Measurements from ENCODE around the gene NRCAM. TPM values are rescaled to one million over a fixed set of nuclear protein-coding genes. Genes with fewer than 3 reads are reported as not detected.

The NRCAM gene
- total and polyA plus RNA-seq, 3 experiments from 2014 or later = 0.27 to 1.1 (median 0.74) TPM

- Mint-ChIP-seq H3K36me3 (no peaks in the 10 kb centered on the region), H3K4me3 (no peak overlapping the region), H3K9me3 (peaks cover 0 to 2% (median 0%) of the 10 kb centered on the region in 5 donors), H3K4me1 (no peaks in the 10 kb centered on the region), H3K27ac (no peak overlapping the region), H3K27me3 (peaks cover 2 to 7% of the 10 kb centered on the region in 2 donors)
- Histone ChIP-seq H3K4me1 (ENCODE audit: insufficient read depth, low read length) (no peaks in the 10 kb centered on the region), H3K9me3 (ENCODE audit: low read length) (no peaks in the 10 kb centered on the region), H3K36me3 (ENCODE audit: insufficient read depth, low read length) (no peaks in the 10 kb centered on the region), H3K27ac (ENCODE audit: low read depth, low read length) (peak overlapping the region; percentile 52), H3K27me3 (ENCODE audit: insufficient read depth, low read length, poor library complexity, severe bottlenecking) (no peaks in the 10 kb centered on the region), H3K4me3 (ENCODE audit: low read length) (no peak overlapping the region)
- ChIA-PET CTCF (no interaction called here), POLR2A (no interaction called here)
- DNase-seq = no peak
Observed at GRCh38 chr7:108245523-108246226, 210.6 kb downstream of the NRCAM start.

- ChIA-PET POLR2A (no interaction called here), CTCF (no interaction called here)
- Mint-ChIP-seq H3K4me3 (no peak overlapping the region), H3K27ac (no peak overlapping the region), H3K36me3 (no peaks in the 10 kb centered on the region), H3K27me3 (peaks cover 2 to 10% of the 10 kb centered on the region in 2 donors), H3K9me3 (peaks cover 0 to 2% (median 0%) of the 10 kb centered on the region in 5 donors), H3K4me1 (no peaks in the 10 kb centered on the region)
- Histone ChIP-seq H3K27me3 (ENCODE audit: insufficient read depth, low read length, poor library complexity, severe bottlenecking) (no peaks in the 10 kb centered on the region), H3K4me1 (ENCODE audit: insufficient read depth, low read length) (no peaks in the 10 kb centered on the region), H3K4me3 (ENCODE audit: low read length) (no peak overlapping the region), H3K27ac (ENCODE audit: low read depth, low read length) (no peak overlapping the region), H3K9me3 (ENCODE audit: low read length) (no peaks in the 10 kb centered on the region), H3K36me3 (ENCODE audit: insufficient read depth, low read length) (no peaks in the 10 kb centered on the region)
- DNase-seq = no peak
Observed at GRCh38 chr7:108244110-108244509, 212.1 kb downstream of the NRCAM start.

- Mint-ChIP-seq H3K9me3 (peaks cover 0 to 2% (median 0%) of the 10 kb centered on the region in 5 donors), H3K27me3 (peaks cover 0 to 14% of the 10 kb centered on the region in 2 donors), H3K27ac (no peak overlapping the region), H3K4me3 (no peak overlapping the region), H3K4me1 (no peaks in the 10 kb centered on the region), H3K36me3 (no peaks in the 10 kb centered on the region)
- DNase-seq = no peak
- Histone ChIP-seq H3K36me3 (ENCODE audit: insufficient read depth, low read length) (no peaks in the 10 kb centered on the region), H3K27ac (ENCODE audit: low read depth, low read length) (no peak overlapping the region), H3K9me3 (ENCODE audit: low read length) (no peaks in the 10 kb centered on the region), H3K27me3 (ENCODE audit: insufficient read depth, low read length, poor library complexity, severe bottlenecking) (no peaks in the 10 kb centered on the region), H3K4me3 (ENCODE audit: low read length) (no peak overlapping the region), H3K4me1 (ENCODE audit: insufficient read depth, low read length) (no peaks in the 10 kb centered on the region)
- ChIA-PET CTCF (no interaction called here), POLR2A (no interaction called here)
Observed at GRCh38 chr7:108239501-108240225, 216.6 kb downstream of the NRCAM start.

DNA sequence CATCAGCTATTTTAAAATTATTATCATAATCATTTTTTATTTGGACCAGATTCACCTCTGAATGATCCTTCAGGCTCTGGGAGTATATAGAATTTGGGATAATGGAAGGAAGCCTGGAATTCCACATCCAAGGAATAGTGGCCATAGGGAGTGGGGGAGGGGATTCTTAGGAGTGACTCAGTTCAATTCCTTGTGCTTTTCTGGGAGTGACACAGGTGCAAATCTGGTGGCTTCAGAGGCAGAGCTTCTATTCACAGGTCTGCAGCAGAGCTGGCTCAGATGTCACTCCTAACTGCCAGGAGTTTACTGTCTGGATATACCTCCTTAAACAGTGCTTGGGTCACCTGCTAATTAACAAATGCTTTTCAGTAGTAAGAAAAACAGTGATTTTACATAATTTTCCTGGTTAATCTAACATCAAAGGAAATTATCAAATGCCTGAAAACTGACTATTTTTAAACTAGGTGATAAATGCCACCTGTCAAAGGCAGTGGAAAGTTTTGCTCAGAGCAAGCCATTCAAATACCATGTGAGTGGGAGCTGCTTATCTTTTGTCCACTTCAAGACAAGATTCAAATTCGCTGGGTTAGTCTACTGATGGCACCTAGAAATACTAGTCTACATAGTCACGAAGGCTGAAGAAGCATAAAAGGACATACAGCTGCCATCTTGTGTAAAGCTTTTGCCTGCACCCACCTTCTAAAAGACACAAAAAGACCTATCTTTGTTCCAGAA is 219.4 kb downstream of the NRCAM start:
- ChIA-PET POLR2A (no interaction called here), CTCF (no interaction called here)
- Mint-ChIP-seq H3K4me3 (no peak overlapping the region), H3K36me3 (no peaks in the 10 kb centered on the region), H3K9me3 (peaks cover 0 to 2% (median 0%) of the 10 kb centered on the region in 5 donors), H3K27me3 (peaks cover 0 to 14% of the 10 kb centered on the region in 2 donors), H3K27ac (no peak overlapping the region), H3K4me1 (no peaks in the 10 kb centered on the region)
- Histone ChIP-seq H3K36me3 (ENCODE audit: insufficient read depth, low read length) (no peaks in the 10 kb centered on the region), H3K27ac (ENCODE audit: low read depth, low read length) (no peak overlapping the region), H3K4me3 (ENCODE audit: low read length) (no peak overlapping the region), H3K9me3 (ENCODE audit: low read length) (no peaks in the 10 kb centered on the region), H3K27me3 (ENCODE audit: insufficient read depth, low read length, poor library complexity, severe bottlenecking) (no peaks in the 10 kb centered on the region), H3K4me1 (ENCODE audit: insufficient read depth, low read length) (no peaks in the 10 kb centered on the region)
- no peak for DNase-seq

DNA sequence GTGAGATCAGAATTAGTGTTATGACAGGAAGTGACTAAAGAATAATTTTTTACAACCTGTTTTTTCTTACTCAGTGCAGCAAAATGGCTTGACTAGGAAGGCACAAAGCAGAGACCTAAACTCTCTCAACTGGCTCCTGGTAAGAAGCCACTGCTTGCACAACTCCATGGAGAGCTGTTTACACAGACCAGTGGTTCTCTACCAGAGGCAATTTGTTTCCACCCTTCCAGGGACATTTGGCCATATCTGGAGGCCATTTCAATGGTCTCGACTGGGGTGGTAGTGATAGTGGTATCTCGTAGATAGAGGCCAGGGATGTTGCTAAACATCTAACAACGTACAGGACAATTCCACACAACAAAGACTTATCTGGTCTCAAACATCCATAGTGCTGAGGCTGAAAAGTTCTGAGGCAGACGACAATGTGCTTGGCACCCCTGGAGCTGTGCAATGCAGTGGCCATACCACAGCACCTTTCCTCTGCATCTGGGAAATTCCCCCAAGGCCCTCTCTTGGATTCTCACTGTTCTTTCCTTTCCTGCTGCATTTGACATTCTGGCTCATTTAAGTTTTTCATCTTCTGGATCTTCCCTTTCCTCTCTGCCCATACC is 220.7 kb downstream of the NRCAM start:
- H3K27me3 ChIP-seq (ENCODE audit: insufficient read depth, low read length, poor library complexity, severe bottlenecking) = no peaks in the 10 kb centered on the region
- H3K4me3 ChIP-seq (ENCODE audit: low read length) = no peak overlapping the region
- no peaks in the 10 kb centered on the region for H3K9me3 ChIP-seq (ENCODE audit: low read length)
- no peak overlapping the region for H3K27ac ChIP-seq (ENCODE audit: low read depth, low read length)
- H3K4me1 ChIP-seq (ENCODE audit: insufficient read depth, low read length) = no peaks in the 10 kb centered on the region
- no peaks in the 10 kb centered on the region for H3K36me3 ChIP-seq (ENCODE audit: insufficient read depth, low read length)
- DNase-seq = no peak
- H3K9me3 Mint-ChIP-seq = no peaks in the 10 kb centered on the region
- POLR2A ChIA-PET = no interaction called here
- CTCF ChIA-PET = no interaction called here
- H3K4me1 Mint-ChIP-seq = no peaks in the 10 kb centered on the region
- H3K36me3 Mint-ChIP-seq = no peaks in the 10 kb centered on the region
- H3K4me3 Mint-ChIP-seq = no peak overlapping the region
- peaks cover 0 to 10% of the 10 kb centered on the region in 2 donors for H3K27me3 Mint-ChIP-seq
- no peak overlapping the region for H3K27ac Mint-ChIP-seq

- Mint-ChIP-seq H3K9me3 (no peaks in the 10 kb centered on the region), H3K4me3 (no peak overlapping the region)
Observed at GRCh38 chr7:108234971-108235450, 221.2 kb downstream of the NRCAM start.

GRCh38 chr7:108234281-108234680 is 222.0 kb downstream of the NRCAM start:
- Histone ChIP-seq H3K27ac (ENCODE audit: low read depth, low read length) (no peak overlapping the region), H3K4me3 (ENCODE audit: low read length) (no peak overlapping the region), H3K4me1 (ENCODE audit: insufficient read depth, low read length) (no peaks in the 10 kb centered on the region), H3K9me3 (ENCODE audit: low read length) (no peaks in the 10 kb centered on the region), H3K36me3 (ENCODE audit: insufficient read depth, low read length) (no peaks in the 10 kb centered on the region), H3K27me3 (ENCODE audit: insufficient read depth, low read length, poor library complexity, severe bottlenecking) (no peaks in the 10 kb centered on the region)
- H3K36me3 Mint-ChIP-seq = no peaks in the 10 kb centered on the region
- H3K27me3 Mint-ChIP-seq = peaks cover 0 to 8% of the 10 kb centered on the region in 2 donors
- ChIA-PET POLR2A (no interaction called here), CTCF (no interaction called here)
- no peaks in the 10 kb centered on the region for H3K4me1 Mint-ChIP-seq
- DNase-seq = no peak
- H3K4me3 Mint-ChIP-seq = no peak overlapping the region
- H3K27ac Mint-ChIP-seq = no peak overlapping the region
- H3K9me3 Mint-ChIP-seq = no peaks in the 10 kb centered on the region

More at GRCh38 chr7:108234971-108235450, 221.2 kb downstream of the NRCAM start:
- H3K4me3 ChIP-seq (ENCODE audit: low read length) = no peak overlapping the region
- CTCF ChIA-PET = no interaction called here
- no peak overlapping the region for H3K27ac ChIP-seq (ENCODE audit: low read depth, low read length)
- no peaks in the 10 kb centered on the region for H3K4me1 ChIP-seq (ENCODE audit: insufficient read depth, low read length)
- DNase-seq = no peak
- H3K9me3 ChIP-seq (ENCODE audit: low read length) = no peaks in the 10 kb centered on the region
- H3K36me3 Mint-ChIP-seq = no peaks in the 10 kb centered on the region
- H3K27me3 ChIP-seq (ENCODE audit: insufficient read depth, low read length, poor library complexity, severe bottlenecking) = no peaks in the 10 kb centered on the region
- no peaks in the 10 kb centered on the region for H3K36me3 ChIP-seq (ENCODE audit: insufficient read depth, low read length)
- H3K27me3 Mint-ChIP-seq = peaks cover 0 to 10% of the 10 kb centered on the region in 2 donors
- POLR2A ChIA-PET = no interaction called here
- no peaks in the 10 kb centered on the region for H3K4me1 Mint-ChIP-seq
- H3K27ac Mint-ChIP-seq = no peak overlapping the region

- Mint-ChIP-seq H3K27ac (no peak overlapping the region), H3K4me1 (no peaks in the 10 kb centered on the region), H3K36me3 (no peaks in the 10 kb centered on the region), H3K9me3 (no peaks in the 10 kb centered on the region), H3K4me3 (no peak overlapping the region), H3K27me3 (peaks cover 1 to 3% of the 10 kb centered on the region in 2 donors)
- Histone ChIP-seq H3K27ac (ENCODE audit: low read depth, low read length) (no peak overlapping the region), H3K9me3 (ENCODE audit: low read length) (no peaks in the 10 kb centered on the region), H3K4me1 (ENCODE audit: insufficient read depth, low read length) (no peaks in the 10 kb centered on the region), H3K36me3 (ENCODE audit: insufficient read depth, low read length) (no peaks in the 10 kb centered on the region), H3K4me3 (ENCODE audit: low read length) (no peak overlapping the region), H3K27me3 (ENCODE audit: insufficient read depth, low read length, poor library complexity, severe bottlenecking) (no peaks in the 10 kb centered on the region)
- no peak for DNase-seq
- CTCF ChIA-PET = no interaction called here
- POLR2A ChIA-PET = no interaction called here
Observed at GRCh38 chr7:108232076-108232475, 224.2 kb downstream of the NRCAM start.

All from CD8-positive, alpha-beta memory T cell (primary cell).